Measurements from ENCODE around the gene PKP4. TPM values are rescaled to one million over a fixed set of nuclear protein-coding genes. Genes with fewer than 3 reads are reported as not detected.

PKP4 gene
- total RNA-seq, 1 donor from 2014 or later: 41.0 TPM

DNA sequence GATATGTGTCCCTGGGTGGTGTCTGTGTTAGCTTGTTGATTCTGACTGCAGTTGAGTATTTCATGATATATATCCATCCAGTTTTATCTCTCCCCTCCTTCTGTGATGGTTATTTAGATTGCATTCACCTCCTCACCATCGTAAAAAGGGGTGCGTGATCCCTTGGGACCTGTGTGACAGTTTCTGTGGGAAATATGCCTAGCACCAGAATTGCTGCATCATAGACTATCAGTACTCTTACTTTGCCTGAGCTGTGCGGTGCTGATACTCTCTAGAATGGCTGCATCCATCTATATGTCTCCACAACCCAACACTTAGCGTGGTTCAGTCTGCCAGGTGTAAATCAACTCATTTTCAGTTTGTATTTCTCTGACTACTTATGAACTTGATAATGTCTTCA, 34.3 kb downstream of the PKP4 start:
- DNase-seq (ENCODE audit: low read depth): no peak
- no peak for TF ChIP-seq CTCF (conservative IDR thresholded peaks at IDR 0.05; ENCODE audit: low read depth, low read length)
- no peak overlapping the region for H3K4me3 ChIP-seq (ENCODE audit: low read depth, low read length)

GRCh38 chr2:158493458-158493857, 36.7 kb downstream of the PKP4 start:
- DNase-seq (ENCODE audit: low read depth): no peak
- no peak for TF ChIP-seq CTCF (conservative IDR thresholded peaks at IDR 0.05; ENCODE audit: low read depth, low read length)
- H3K4me3 ChIP-seq (ENCODE audit: low read depth, low read length): no peak overlapping the region

DNA sequence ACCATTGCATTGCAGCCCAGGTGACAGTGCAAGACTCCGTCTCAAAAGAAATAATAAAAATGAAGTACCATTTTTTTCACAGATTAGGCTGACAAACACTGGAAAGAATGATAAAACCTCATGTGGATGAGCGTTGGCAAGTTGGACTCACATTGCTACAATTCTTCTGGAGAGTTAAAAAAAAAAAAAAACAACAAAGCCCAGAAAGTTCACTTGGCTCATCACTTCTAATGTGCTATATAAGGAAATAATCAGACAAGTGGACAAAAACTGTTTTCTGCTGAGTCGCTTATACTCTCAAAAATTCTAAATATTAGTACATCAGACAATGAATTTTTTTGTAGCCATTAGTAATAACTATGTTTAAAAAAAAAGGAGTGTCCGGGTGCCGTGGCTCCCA, 38.4 kb downstream of the PKP4 start:
- no peak overlapping the region for H3K4me3 ChIP-seq (ENCODE audit: low read depth, low read length)
- no peak for DNase-seq (ENCODE audit: low read depth)
- TF ChIP-seq CTCF (conservative IDR thresholded peaks at IDR 0.05; ENCODE audit: low read depth, low read length): no peak

GRCh38 chr2:158496986-158497385, 40.2 kb downstream of the PKP4 start:
- TF ChIP-seq CTCF (conservative IDR thresholded peaks at IDR 0.05; ENCODE audit: low read depth, low read length): no peak
- DNase-seq (ENCODE audit: low read depth): no peak
- no peak overlapping the region for H3K4me3 ChIP-seq (ENCODE audit: low read depth, low read length)

- no peak overlapping the region for H3K4me3 ChIP-seq (ENCODE audit: low read depth, low read length)
- no peak for TF ChIP-seq CTCF (conservative IDR thresholded peaks at IDR 0.05; ENCODE audit: low read depth, low read length)
- DNase-seq (ENCODE audit: low read depth): peak; percentile 31
Measured at GRCh38 chr2:158497486-158497885, 40.7 kb downstream of the PKP4 start.

GRCh38 chr2:158498043-158498748, 41.4 kb downstream of the PKP4 start:
- no peak overlapping the region for H3K4me3 ChIP-seq (ENCODE audit: low read depth, low read length)
- TF ChIP-seq CTCF (conservative IDR thresholded peaks at IDR 0.05; ENCODE audit: low read depth, low read length): no peak
- DNase-seq (ENCODE audit: low read depth): no peak

GRCh38 chr2:158498749-158499136, 42.0 kb downstream of the PKP4 start:
- H3K4me3 ChIP-seq (ENCODE audit: low read depth, low read length): no peak overlapping the region
- peak; percentile 5 for TF ChIP-seq CTCF (conservative IDR thresholded peaks at IDR 0.05; ENCODE audit: low read depth, low read length)
- no peak for DNase-seq (ENCODE audit: low read depth)
